GM23338 (cell line): Measurements from ENCODE around the gene FAM171A1.

Experiments used
- CREB1 ChIP-seq: fragments of 250-450 bp; sonication (Bioruptor Pico); IDR thresholded peaks from 2 replicates; pipeline ENCODE4 v1.5.0; 2020; ENCODE audit warnings: low read depth, mild to moderate bottlenecking, moderate library complexity
- CTCF ChIP-seq, 2 experiments: fragments of 200-600 bp in 1 of 2; sonication (generic) in 1 of 2; conservative IDR thresholded peaks; 2 replicates each; pipeline versions ENCODE4 v1.5.1 to v1.6.1; 2016 to 2017; ENCODE audit warnings: antibody characterized with exemption in 2 of 2, low read depth in 2 of 2, mild to moderate bottlenecking in 2 of 2, moderate library complexity in 1 of 2
- EZH2 ChIP-seq: fragments of 200-600 bp; sonication (generic); IDR thresholded peaks from one replicate; pipeline ENCODE4 v1.8.0; 2017; ENCODE audit warnings: antibody characterized with exemption, mild to moderate bottlenecking, low read depth; ENCODE audit not compliant: unreplicated experiment
- EZH2phosphoT487 ChIP-seq: fragments of 200-600 bp; sonication (generic); IDR thresholded peaks from one replicate; pipeline ENCODE4 v1.8.1; 2018; ENCODE audit warnings: antibody characterized with exemption; ENCODE audit not compliant: unreplicated experiment
- JUNB ChIP-seq: IDR thresholded peaks from one replicate; pipeline ENCODE4 v1.6.1; 2016; ENCODE audit warnings: antibody characterized with exemption; ENCODE audit not compliant: unreplicated experiment
- POLR2AphosphoS5 ChIP-seq: IDR thresholded peaks from 2 replicates; pipeline ENCODE4 v1.6.1; 2016; ENCODE audit warnings: antibody characterized with exemption, low read depth
- REST ChIP-seq: IDR thresholded peaks from one replicate; pipeline ENCODE4 v1.6.1; 2018; ENCODE audit warnings: antibody characterized with exemption; ENCODE audit not compliant: unreplicated experiment
- TF ChIP-seq, protein P1 (sequence below): IDR thresholded peaks from 2 replicates; pipeline ENCODE4 v1.6.1; 2016; ENCODE audit warnings: antibody characterized with exemption

- no peak for TF ChIP-seq CTCF (conservative IDR thresholded peaks at IDR 0.05; ENCODE audit: low read depth in 2 of 2)
- TF ChIP-seq POLR2AphosphoS5 = no peak
- no peak for TF ChIP-seq EZH2
- no peak for TF ChIP-seq EZH2phosphoT487
- TF ChIP-seq REST = no peak
- TF ChIP-seq, protein P1, sequence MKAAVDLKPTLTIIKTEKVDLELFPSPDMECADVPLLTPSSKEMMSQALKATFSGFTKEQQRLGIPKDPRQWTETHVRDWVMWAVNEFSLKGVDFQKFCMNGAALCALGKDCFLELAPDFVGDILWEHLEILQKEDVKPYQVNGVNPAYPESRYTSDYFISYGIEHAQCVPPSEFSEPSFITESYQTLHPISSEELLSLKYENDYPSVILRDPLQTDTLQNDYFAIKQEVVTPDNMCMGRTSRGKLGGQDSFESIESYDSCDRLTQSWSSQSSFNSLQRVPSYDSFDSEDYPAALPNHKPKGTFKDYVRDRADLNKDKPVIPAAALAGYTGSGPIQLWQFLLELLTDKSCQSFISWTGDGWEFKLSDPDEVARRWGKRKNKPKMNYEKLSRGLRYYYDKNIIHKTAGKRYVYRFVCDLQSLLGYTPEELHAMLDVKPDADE = no peak
- TF ChIP-seq JUNB = no peak
- no peak for TF ChIP-seq CREB1 (CRISPR knock-in tag)
Measured at GRCh38 chr10:15180736-15181135, 190.4 kb downstream of the FAM171A1 start.
